NCI-H2227 (cell line): ENCODE measurements around the gene COL25A1.

Source experiments
- DNase-seq: peaks from one replicate; lab custom pipeline; 2025; ENCODE audit not compliant: unreplicated experiment; lab: John Stamatoyannopoulos, UW

The COL25A1 gene

GRCh38 chr4:108831291-108831690 lies 471.2 kb downstream of the COL25A1 start:
- DNase-seq, result no peak

DNA sequence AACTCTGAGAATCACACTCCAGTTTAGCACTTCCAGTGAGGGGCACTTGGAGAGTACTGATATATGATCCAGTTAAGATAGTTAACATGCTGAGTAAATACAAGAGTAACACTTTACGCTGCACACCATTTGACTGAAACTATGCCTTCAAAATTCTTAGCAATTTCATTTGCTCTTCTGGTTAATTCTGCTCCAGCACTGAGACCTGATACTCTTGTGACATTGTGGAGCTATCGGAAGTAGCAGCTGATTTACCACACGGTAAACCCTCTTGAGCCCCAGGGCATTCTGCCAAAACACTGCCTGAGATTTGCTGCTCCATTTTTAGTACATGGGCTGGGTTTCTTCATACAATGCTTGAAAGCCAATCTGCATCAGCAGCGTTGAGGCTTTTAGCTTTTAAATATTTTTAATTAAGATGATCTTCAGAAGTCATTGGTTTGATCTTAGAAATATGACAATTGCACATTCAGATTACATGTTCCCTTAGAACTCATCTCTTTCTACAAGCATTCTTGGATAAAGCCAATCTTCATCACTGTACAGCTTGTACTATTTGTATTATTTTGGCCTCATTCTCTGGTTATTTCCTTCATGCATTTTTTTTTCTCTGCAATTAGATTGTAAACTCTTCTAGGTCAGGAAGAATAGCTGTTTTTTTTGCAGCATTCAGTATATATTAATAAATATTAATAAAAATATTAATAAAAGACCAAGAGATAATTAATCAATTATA lies 471.8 kb downstream of the COL25A1 start:
- DNase-seq, result peak; percentile 19

- DNase-seq, result no peak
Measured at GRCh38 chr4:108829966-108830492, 472.4 kb downstream of the COL25A1 start.

GRCh38 chr4:108828620-108829019 lies 473.8 kb downstream of the COL25A1 start:
- DNase-seq, result peak; percentile 46

GRCh38 chr4:108825737-108826136 lies 476.7 kb downstream of the COL25A1 start:
- no peak for DNase-seq

- no peak for DNase-seq
Measured at GRCh38 chr4:108821351-108821930, 481.0 kb downstream of the COL25A1 start.

DNA sequence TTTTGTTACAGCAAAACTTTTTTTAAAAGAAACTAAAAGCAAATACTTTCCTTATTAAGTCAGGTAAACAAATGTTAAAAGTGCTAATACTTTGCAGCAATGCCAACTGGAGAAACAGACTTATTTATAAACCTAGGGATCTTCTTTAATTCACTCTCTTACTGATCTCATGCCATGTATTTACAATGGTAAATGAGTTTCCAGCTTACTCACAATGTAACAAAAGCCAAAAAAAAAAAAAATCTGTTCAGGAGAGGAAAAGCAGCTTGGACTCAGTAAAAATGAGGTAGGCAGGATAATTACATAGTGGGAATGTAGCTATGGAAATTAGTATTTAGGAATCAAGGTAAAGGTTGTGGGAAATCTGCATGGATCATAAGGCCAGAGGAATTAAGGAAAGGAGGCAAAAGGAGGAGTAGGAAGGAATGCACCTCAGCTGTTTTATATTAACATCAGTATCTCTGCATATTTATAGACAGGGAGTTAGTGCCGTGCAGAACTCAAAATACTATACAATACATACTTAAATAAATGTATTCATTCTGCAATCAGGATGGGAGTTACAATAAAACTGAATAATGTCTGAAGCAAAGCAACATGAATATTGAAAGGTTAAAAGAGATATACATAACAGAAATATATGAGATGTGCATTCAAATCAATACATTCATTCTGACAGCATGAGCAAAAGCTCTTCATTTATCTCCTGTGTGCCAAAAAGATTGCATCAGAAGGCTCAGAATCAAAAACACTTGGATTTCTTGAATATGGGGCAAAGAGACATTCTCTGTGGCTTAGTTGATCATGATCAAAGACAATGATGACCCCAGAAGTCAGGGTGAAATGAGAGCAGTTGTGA lies 481.7 kb downstream of the COL25A1 start:
- DNase-seq, result no peak

GRCh38 chr4:108814326-108814725 lies 488.1 kb downstream of the COL25A1 start:
- DNase-seq, result no peak

DNA sequence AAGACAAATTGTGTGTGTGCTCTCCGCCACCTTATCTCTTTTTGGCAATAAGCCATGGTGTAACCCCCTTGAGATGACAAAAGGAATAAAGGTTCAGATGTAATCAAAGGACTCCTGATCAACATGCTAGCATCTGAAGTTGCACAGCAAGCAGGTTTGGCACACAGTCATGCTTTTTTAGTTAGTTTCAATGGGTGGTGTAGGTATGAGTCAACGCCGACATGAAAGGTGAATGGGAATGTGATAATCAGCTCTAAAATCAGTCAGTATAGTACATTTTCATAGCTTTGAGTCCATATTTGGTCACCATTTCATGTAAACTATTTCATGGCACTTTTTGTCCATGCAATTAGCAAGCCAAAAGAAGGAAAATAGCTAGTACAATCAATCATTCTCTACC lies 489.2 kb downstream of the COL25A1 start:
- DNase-seq, result no peak

- DNase-seq, result no peak
Measured at GRCh38 chr4:108811486-108811885, 491.0 kb downstream of the COL25A1 start.

- DNase-seq, result no peak
Measured at GRCh38 chr4:108810087-108810486, 492.4 kb downstream of the COL25A1 start.

DNA sequence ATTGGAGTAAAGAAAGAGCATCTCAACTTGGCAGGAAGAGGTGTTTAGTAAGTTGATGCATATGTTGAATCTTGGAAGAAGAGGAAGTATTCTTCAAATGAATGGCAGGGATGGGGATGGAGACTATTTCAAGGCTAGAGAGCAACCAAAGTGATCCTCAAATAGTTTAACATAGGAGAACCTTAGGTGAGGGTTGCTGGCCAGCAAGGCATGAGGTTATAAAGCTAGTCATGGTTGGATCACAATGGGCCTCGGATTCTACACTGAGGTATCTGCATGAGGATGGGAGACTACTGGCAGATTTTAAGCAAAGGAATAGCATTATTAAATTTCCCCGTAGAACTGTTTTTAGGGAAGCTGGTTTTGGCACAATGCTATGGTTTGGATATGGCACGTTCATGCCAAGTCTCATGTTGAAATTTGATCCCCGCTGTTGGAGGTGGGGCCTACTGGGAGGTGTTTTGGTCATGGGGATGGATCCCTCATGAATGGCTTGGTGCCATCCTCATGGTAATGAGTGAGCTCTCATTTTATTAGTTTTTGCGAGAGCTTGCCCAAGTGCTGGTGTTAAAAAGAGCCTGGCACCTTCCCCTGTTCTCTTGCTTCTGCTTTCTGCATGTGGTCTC lies 497.7 kb downstream of the COL25A1 start:
- DNase-seq, result no peak

GRCh38 chr4:108799306-108799705 lies 503.2 kb downstream of the COL25A1 start:
- DNase-seq, result no peak

DNA sequence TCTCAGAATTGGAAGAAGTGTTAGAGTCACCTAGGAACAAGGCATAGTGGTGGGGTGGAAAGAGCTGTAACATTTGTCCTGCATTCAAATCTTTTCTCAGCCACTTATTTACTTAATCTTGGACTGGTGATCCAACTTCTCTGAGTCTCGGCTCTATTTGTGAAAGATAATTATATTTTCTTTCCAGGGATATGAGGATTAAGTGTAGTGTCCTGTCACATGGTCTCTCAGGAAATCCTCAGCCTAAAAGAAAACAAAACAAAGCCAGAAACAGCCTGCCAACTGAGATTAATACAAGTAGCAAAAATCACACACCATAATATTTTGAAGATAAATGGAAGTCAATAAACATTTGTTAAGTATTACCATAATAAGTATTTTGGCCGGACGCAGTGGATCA lies 506.3 kb downstream of the COL25A1 start:
- no peak for DNase-seq

DNA sequence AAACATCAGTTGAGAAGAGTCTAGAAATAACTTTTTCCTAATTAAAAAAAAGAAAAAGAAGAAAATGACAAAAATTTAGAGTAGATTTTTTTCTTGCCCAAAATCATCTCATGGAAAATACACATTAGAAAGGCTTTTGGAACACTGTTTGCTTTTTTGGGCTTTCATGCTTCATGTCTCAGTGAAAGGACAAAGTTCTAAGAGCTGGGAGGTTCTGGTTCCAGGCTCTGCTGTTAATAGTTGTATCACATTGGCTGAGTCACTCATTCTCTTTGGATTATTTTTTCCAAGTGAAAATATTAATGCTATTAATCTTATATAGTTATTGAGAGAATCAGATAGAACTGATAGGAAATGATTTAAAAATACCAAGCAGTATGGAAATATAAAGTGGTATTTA lies 506.7 kb downstream of the COL25A1 start:
- DNase-seq, result no peak

- no peak for DNase-seq
Measured at GRCh38 chr4:108794136-108794535, 508.3 kb downstream of the COL25A1 start.

- DNase-seq, result no peak
Measured at GRCh38 chr4:108793415-108793814, 509.0 kb downstream of the COL25A1 start.

DNA sequence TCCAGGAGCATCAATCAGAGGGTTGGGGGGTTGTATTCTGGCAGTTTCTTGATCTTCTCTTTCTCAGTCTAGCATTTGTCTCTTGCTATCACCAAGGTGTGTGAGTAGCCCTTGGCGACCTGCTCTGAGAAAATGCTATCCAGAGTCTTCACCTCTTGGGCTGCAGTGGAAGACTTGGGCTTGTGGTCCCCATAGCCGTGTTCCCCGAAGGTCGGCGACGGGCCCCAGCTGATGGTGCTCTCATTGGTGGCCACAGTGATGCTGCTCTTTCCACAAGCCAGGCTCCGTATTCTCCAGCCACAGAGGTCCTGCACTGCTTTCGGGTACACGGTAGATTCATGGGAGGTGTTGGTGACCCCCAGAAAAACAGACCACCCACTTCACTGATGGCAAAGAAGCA lies 513.7 kb downstream of the COL25A1 start:
- DNase-seq, result no peak

DNA sequence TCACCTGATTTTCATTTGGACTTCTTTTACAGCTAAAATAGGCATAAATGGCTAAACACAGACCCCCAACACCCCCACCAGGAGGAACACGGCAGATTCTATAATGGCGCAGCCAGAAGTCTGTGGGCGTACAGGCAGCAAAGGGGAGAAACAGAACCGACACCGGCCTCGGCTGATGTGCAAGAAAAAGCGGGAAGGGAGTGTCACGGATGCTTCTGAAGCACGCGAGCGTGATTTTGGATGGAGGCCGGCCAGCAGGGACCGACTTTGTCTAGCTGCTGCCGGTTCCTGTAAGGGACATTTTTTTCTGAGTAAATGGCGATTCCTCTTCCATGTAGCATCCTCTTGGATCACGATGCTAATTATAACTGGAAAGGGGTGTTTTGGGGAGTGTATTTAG lies 514.7 kb downstream of the COL25A1 start:
- DNase-seq, result no peak

GRCh38 chr4:108787106-108787505 lies 515.4 kb downstream of the COL25A1 start:
- DNase-seq, result no peak

DNA sequence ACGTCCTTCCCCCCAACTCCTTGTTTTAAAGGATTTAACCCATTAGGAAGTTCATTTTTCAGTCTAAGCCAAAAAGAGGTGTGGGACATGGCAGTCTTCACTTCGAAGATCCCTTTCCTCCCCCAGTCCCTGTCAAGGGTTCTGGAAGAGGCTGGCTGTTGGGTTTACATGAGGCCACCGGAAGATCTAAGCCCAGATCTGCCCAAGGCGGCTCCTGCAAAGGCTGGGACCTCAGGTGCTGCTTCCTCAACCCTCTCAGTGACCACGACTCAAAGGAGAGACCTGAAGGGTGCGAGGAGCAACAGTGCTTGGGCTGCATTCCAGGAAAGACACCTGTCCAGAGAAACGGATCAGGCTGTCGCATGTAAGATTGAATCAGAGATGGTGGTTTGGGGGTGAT lies 516.1 kb downstream of the COL25A1 start:
- DNase-seq, result no peak
